ENCODE data around the gene SMARCAD1.
"Not testable (repeated sequence)": the region's sequence is repeated elsewhere in the genome, so short reads cannot be mapped to it uniquely, and the experiment has no call there.

Gene SMARCAD1

GRCh38 chr4:94232519-94232918 lies 24.9 kb downstream of the SMARCAD1 start:
- no peak for DNase-seq (ENCODE audit: low spot score)

- DNase-seq (ENCODE audit: low spot score) = no peak
Observed at GRCh38 chr4:94235825-94236224, 28.2 kb downstream of the SMARCAD1 start.

GRCh38 chr4:94237271-94237670 lies 29.6 kb downstream of the SMARCAD1 start:
- no peak for DNase-seq (ENCODE audit: low spot score)

GRCh38 chr4:94238160-94238559 lies 30.5 kb downstream of the SMARCAD1 start:
- no peak for DNase-seq (ENCODE audit: low spot score)

- no peak for DNase-seq (ENCODE audit: low spot score)
Observed at GRCh38 chr4:94240384-94240783, 32.7 kb downstream of the SMARCAD1 start.

GRCh38 chr4:94244087-94244828 lies 36.6 kb downstream of the SMARCAD1 start:
- DNase-seq (ENCODE audit: low spot score) = no peak

- DNase-seq (ENCODE audit: low spot score) = no peak
Observed at GRCh38 chr4:94244829-94245185, 37.1 kb downstream of the SMARCAD1 start.

GRCh38 chr4:94251094-94251493 lies 43.4 kb downstream of the SMARCAD1 start:
- DNase-seq (ENCODE audit: low spot score) = no peak

GRCh38 chr4:94253036-94253435 lies 45.4 kb downstream of the SMARCAD1 start:
- no peak for DNase-seq (ENCODE audit: low spot score)

- no peak for DNase-seq (ENCODE audit: low spot score)
Observed at GRCh38 chr4:94256144-94256783, 48.6 kb downstream of the SMARCAD1 start.

- no peak for DNase-seq (ENCODE audit: low spot score)
Observed at GRCh38 chr4:94256828-94257227, 49.2 kb downstream of the SMARCAD1 start.

GRCh38 chr4:94262163-94263016 lies 54.7 kb downstream of the SMARCAD1 start:
- no peak for DNase-seq (ENCODE audit: low spot score)

GRCh38 chr4:94267037-94267436 lies 59.4 kb downstream of the SMARCAD1 start:
- no peak for DNase-seq (ENCODE audit: low spot score)

- DNase-seq (ENCODE audit: low spot score) = no peak
Observed at GRCh38 chr4:94271248-94271647, 63.6 kb downstream of the SMARCAD1 start.

GRCh38 chr4:94274912-94275311 lies 67.2 kb downstream of the SMARCAD1 start:
- DNase-seq (ENCODE audit: low spot score) = no peak

GRCh38 chr4:94276204-94276603 lies 68.5 kb downstream of the SMARCAD1 start:
- DNase-seq (ENCODE audit: low spot score) = no peak

- DNase-seq (ENCODE audit: low spot score) = no peak
Observed at GRCh38 chr4:94277534-94277933, 69.9 kb downstream of the SMARCAD1 start.

- no peak for DNase-seq (ENCODE audit: low spot score)
Observed at GRCh38 chr4:94278781-94279180, 71.1 kb downstream of the SMARCAD1 start.

- no peak for DNase-seq (ENCODE audit: low spot score)
Observed at GRCh38 chr4:94284889-94285288, 77.2 kb downstream of the SMARCAD1 start.

GRCh38 chr4:94285666-94286065 lies 78.0 kb downstream of the SMARCAD1 start:
- no peak for DNase-seq (ENCODE audit: low spot score)

- no peak for DNase-seq (ENCODE audit: low spot score)
Observed at GRCh38 chr4:94290245-94290644, 82.6 kb downstream of the SMARCAD1 start.

GRCh38 chr4:94293981-94294380 lies 86.3 kb downstream of the SMARCAD1 start:
- DNase-seq (ENCODE audit: low spot score) = not testable (repeated sequence)

GRCh38 chr4:94295473-94295872 lies 87.8 kb downstream of the SMARCAD1 start:
- DNase-seq (ENCODE audit: low spot score) = not testable (repeated sequence)

All from HuH-7.5 (cell line).